HG02884 (cell line): ENCODE data around the gene PEAK1.
A peak's percentile ranks its signal among the peaks of the same experiment; 100 is the strongest.
"Not testable (repeated sequence)": the region's sequence is repeated elsewhere in the genome, so short reads cannot be mapped to it uniquely, and the experiment has no call there.

Experiments used
- ATAC-seq: cut with Tn5 transposase; IDR thresholded peaks from one replicate; pipeline ENCODE4 v1.9.1; 2021; ENCODE audit warnings: mild to moderate bottlenecking, moderate library complexity; ENCODE audit not compliant: unreplicated experiment

Gene PEAK1

GRCh38 chr15:77425104-77425503, 5.2 kb upstream of the PEAK1 start:
- ATAC-seq = no peak

DNA sequence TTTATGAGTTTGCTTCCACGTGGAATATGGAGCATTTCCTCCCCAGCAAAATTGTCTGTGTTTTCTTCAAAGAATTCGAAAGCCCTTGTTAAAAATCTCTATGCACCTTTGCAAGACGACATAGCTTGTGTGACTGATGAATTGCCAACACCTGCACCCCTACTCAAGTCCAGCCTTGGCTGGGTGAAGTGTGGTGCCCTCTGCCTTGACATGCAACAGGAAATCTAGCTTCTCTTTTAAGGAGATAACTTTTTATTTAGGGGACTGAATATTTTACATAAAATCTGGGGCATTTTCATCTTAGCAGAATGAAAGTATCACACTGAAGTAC, 1.4 kb upstream of the PEAK1 start:
- no peak for ATAC-seq

DNA sequence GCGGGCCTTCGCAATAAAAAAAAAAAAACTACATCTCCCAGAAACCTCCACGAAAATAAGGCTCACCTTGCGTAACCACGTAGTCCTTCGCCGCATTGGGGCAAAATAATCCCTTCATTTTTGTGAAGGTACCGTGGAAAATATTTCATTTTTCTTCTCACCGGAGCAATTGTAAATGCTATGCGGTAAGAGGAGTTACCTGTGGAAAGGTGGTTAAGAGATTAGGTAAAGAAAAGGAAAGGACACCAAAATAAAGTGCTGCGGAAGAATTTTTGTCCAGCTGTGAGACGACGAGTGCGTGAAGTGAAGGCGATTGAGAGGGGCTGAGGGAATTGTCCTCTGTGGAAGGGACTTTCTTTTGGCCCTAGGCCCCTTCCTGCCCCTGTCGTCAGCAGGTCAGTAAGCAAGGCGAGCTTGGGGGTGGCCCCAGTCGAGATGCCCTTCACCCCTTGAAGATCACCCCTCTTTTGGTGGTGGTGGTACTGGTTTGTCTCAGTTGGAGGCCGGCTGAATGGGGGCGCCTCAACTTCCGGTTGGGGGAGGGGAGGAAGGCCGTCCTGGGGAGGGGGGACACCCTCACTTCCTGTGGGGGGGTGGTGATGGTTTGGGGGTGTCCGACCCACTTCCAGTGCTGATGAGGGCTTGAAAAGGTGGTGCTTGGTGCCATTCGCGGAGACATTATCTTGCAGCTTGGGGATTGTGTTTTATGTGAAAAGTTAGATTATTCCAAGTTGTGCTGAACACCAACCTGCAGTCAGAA, 886 bp upstream of the PEAK1 start, which contains the start of gene HMG20A:
TSS of gene HMG20A (plus strand) at position 279 of the 760 bp plus-strand sequence. CDS start 37,520 bp downstream, outside the sequence.
- peak; percentile 28 for ATAC-seq

- ATAC-seq = peak; percentile 26
Observed at GRCh38 chr15:77418966-77419835, 703 bp downstream of the PEAK1 start.

GRCh38 chr15:77418391-77418965, 1.4 kb downstream of the PEAK1 start:
- no peak for ATAC-seq

DNA sequence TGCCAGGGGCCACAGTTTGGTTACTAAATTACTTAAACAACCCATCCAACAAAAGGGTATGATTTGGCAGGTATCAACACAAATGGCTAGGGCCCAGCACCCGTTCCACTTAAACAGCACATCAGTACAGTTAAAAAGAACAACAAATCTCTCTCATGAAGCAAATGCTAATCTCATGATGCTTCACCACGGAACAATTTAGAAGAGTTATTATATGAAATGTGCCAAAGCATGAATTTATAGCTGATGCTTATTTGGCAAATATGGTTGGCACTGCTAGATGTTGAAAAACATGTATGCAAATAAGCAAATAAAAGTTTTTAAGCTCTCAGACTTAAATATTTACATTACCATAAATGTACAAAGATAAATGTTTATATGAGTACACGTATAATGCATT, 2.3 kb downstream of the PEAK1 start:
- ATAC-seq = no peak

DNA sequence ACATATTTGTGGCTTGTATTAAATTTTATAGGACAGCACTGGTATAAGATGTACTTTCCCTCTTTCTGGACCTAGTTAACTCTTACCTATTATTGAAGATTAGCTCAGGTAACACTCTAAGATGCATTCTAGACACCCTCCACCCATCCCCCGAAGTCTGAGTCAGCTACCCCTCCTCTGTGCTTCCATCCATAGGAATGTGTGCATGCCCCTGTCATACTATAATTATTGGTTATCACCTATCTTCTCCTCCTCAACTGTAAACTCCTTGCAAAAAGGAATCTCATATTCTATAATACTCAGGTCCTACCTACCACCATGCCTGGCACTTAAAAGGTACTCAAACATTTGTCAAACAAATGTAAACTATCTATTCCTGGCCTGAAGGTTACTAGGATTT, 3.0 kb downstream of the PEAK1 start:
- ATAC-seq = no peak

DNA sequence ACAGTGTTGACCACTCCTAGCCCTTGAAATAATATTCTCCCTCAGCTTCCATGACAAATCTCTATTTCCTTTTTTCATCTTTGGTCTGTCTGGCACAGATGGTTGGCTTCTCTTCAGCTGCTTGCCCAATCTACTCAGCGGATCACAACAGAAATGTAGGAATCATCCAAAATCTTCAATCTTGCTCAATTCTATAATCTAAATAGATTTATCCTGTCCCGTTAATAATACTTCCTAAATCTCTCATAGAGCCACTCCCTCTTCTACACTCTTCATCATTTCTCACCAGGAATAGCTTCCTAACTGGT, 3.8 kb downstream of the PEAK1 start:
- no peak for ATAC-seq

- ATAC-seq = no peak
Observed at GRCh38 chr15:77415450-77416147, 4.3 kb downstream of the PEAK1 start.

DNA sequence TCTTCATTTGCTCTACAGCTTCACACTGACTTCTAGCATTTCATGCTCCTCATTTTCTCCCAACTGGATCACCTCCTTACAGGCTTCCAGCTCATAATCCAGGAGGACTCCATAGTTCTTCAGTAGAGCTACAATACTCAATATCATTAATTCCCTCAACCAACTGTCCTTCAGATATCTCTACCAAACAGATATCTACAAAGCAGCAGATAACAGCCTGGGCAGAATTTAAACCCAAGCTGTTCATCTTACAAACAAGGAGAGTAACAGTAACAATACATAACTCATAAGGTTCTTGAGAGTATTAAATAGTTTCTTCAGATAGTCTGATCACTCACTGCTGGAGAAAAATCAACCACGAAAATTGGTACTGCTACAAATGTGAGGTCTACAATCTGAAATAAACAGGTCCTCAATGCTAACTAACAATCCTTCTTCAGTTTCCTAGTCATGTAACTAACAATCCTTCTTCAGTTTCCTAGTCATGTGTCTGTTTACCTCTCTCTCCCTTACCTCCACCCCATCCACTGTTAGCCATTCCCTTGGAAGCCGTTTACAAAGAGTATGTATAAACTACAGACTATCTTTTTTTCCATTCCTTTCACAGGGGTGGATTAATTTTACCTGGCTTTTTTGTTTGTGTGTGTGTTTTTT, 5.0 kb downstream of the PEAK1 start:
- ATAC-seq = no peak

DNA sequence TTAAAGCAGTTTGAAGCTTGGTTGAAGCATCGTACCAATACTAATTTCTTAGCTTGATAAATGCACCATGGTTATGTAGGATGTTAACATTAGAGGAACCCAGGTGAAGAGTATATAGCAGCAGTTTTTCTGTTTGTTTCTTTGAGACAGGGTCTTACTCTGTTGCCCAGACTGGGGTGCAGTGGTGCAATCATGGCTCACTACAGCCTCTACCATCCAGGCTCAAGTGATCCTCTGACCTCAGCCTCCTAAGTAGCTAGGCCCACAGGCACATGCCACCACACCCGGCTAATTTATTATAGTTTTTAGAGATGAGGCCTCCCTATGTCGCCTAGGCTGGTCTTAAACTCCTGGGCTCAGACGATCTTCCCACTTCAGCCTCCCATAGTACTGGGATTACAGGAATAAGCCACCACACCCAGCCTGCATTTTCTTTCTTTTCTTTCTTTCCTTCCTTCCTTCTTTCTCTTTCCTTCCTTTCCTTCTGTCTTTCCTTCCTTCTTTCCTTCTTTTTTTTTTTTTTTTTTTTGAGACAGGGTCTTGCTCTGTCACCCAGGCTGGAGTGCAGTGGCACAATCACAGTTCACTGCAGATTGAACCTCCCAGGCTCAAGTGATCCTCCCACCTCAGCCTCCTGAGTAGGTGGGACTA, 6.1 kb downstream of the PEAK1 start:
- no peak for ATAC-seq

- ATAC-seq = no peak
Observed at GRCh38 chr15:77412972-77413698, 6.8 kb downstream of the PEAK1 start.

DNA sequence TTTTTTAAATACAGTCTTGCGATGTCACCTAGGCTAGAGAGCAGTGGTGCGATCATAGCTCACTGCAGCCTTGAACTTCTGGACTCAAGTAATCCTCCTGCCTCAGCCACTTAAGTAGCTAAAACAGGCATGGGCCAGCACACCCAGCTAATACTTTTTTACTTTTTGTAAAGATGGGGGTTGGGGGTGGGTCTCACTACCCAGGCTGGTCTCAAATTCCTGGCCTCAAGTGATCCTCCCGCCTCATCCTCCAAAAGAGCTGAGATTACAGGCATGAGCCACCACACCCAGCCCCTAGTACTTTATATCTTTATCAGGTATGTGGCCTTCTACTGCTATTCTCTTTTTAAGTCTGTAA, 8.3 kb downstream of the PEAK1 start:
- no peak for ATAC-seq

- no peak for ATAC-seq
Observed at GRCh38 chr15:77410701-77411618, 8.9 kb downstream of the PEAK1 start.

DNA sequence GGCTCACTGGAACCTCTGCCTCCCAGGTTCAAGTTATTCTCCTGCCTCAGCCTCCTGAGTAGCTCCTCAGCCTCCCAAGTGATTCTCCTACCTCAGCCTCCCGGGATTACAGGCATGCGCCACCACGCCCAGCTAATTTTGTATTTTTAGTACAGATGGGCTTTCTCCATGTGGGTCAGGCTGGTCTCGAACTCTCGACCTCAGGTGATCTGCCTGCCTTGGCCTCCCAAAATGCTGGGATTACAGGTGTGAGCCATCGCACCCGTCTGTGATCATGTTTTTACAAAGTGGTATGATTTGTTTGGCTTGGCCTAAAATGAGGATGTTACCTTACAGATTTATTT, 9.8 kb downstream of the PEAK1 start:
- ATAC-seq = not testable (repeated sequence)

GRCh38 chr15:77409259-77410156, 10.4 kb downstream of the PEAK1 start:
- ATAC-seq = no peak

GRCh38 chr15:77406846-77407245, 13.1 kb downstream of the PEAK1 start:
- ATAC-seq = no peak
